K562 (cell line): ENCODE data around the gene NOL4L. TPM values are rescaled to one million over a fixed set of nuclear protein-coding genes. Genes with fewer than 3 reads are reported as not detected.

Source experiments
- ATF1 ChIP-seq, 2 experiments: fragments of 450-650 bp in 1 of 2; IDR thresholded peaks; 2 replicates each; pipeline ENCODE4 v1.6.1; 2016; ENCODE audit warnings: missing compliant biosample characterization in 1 of 2, missing genetic modification characterization in 1 of 2
- BHLHE40 ChIP-seq: IDR thresholded peaks from 2 replicates; pipeline ENCODE4 v1.6.1; 2011; ENCODE audit warnings: low read length, improper control_type of control experiment
- GABPB1 ChIP-seq: sonication (generic); formaldehyde crosslinking; IDR thresholded peaks from 2 replicates; pipeline ENCODE4 v1.8.0; 2022; ENCODE audit warnings: mild to moderate bottlenecking, missing genetic modification reagents
- HNRNPH1 ChIP-seq: fragments of 200-400 bp; formaldehyde crosslinking; optimal IDR thresholded peaks from 2 replicates; pipeline ENCODE3; 2017; ENCODE audit warnings: low read depth, mild to moderate bottlenecking, low read length, moderate library complexity
- JUN ChIP-seq, 2 experiments: sonication (generic) in 1 of 2; formaldehyde crosslinking in 1 of 2; IDR thresholded peaks; 2 replicates each; pipeline versions ENCODE4 v1.6.1 to v1.8.0; 2012 to 2022; ENCODE audit warnings: borderline replicate concordance in 2 of 2, mild to moderate bottlenecking in 2 of 2, improper control_type of control experiment in 1 of 2, low read depth in 1 of 2, low read length in 1 of 2, missing genetic modification reagents in 1 of 2
- KLF10 ChIP-seq: fragments of 250-450 bp; sonication (Bioruptor Pico); IDR thresholded peaks from 2 replicates; pipeline ENCODE4 v1.6.1; 2021; ENCODE audit warnings: matching md5 sums
- NCOA2 ChIP-seq, 2 experiments: fragments of 450-650 bp; IDR thresholded peaks; 2 replicates each; pipeline ENCODE4 v1.6.1; 2018; ENCODE audit warnings: mild to moderate bottlenecking in 2 of 2, moderate library complexity in 1 of 2; ENCODE audit not compliant: partially characterized antibody in 2 of 2
- SMAD1 ChIP-seq: fragments of 150-350 bp; IDR thresholded peaks from 2 replicates; pipeline ENCODE4 v1.6.1; 2014; ENCODE audit warnings: low read length, low read depth; ENCODE audit not compliant: partially characterized antibody
- SNRNP70 ChIP-seq: fragments of 200-400 bp; formaldehyde crosslinking; optimal IDR thresholded peaks from 2 replicates; pipeline ENCODE3; 2017; ENCODE audit warnings: low read depth, low read length
- TBL1XR1 ChIP-seq, 2 experiments: IDR thresholded peaks; 2 replicates each; pipeline ENCODE4 v1.6.1; 2012; ENCODE audit warnings: improper control_type of control experiment in 2 of 2, low read length in 2 of 2, mild to moderate bottlenecking in 1 of 2
- ZSCAN32 ChIP-seq: fragments of 450-650 bp; formaldehyde crosslinking; IDR thresholded peaks from 2 replicates; pipeline ENCODE4 v1.4.0; 2020; ENCODE audit warnings: mild to moderate bottlenecking, moderate library complexity
- polyA plus RNA-seq, 8 experiments: library from polyadenylated mRNA; depleted of rRNA in 4 of 8; stranded (reverse) in 5 of 8; unstranded in 3 of 8; fragments of >200 nt; fragmentation: Nextera tagmentation in 2 of 8; fragmentation: Illumina TruSeq in 1 of 8; extraction: Ambion mirVana in 2 of 8; extraction: Trizol in 1 of 8; gene quantifications; 2 replicates each; pipeline versions ENCODE4 v1.2.1 to v1.2.3, GENCODE V29; 2011 to 2014; ENCODE audit warnings: inconsistent platforms in 1 of 8, missing spikeins in 1 of 8
- total RNA-seq, 7 experiments: library from RNA; depleted of rRNA in 6 of 7; stranded (reverse); fragments of >200 nt in 6 of 7; fragmentation: Illumina TruSeq in 2 of 7; extraction: Trizol in 2 of 7; gene quantifications; 2 replicates each; pipeline versions ENCODE4 v1.2.1 to v1.2.3, GENCODE V29; 2011 to 2021; ENCODE audit warnings: low replicate concordance in 1 of 7
- TF ChIP-seq, protein P1 (sequence below): fragments of 250-450 bp; sonication (Bioruptor Pico); IDR thresholded peaks from 2 replicates; pipeline ENCODE4 v1.5.1; 2021; ENCODE audit warnings: mild to moderate bottlenecking
- TF ChIP-seq, protein P2 (sequence below): fragments of 450-650 bp; IDR thresholded peaks from 2 replicates; pipeline ENCODE4 v1.6.1; 2016; ENCODE audit warnings: mild to moderate bottlenecking, moderate library complexity

The NOL4L gene
- total and polyA plus RNA-seq, 9 of the 15 experiments (the other 6 are each of a cell fraction or from before 2014, with no cell fraction given), result 5.1 to 36.2 (median 13.6) TPM

DNA sequence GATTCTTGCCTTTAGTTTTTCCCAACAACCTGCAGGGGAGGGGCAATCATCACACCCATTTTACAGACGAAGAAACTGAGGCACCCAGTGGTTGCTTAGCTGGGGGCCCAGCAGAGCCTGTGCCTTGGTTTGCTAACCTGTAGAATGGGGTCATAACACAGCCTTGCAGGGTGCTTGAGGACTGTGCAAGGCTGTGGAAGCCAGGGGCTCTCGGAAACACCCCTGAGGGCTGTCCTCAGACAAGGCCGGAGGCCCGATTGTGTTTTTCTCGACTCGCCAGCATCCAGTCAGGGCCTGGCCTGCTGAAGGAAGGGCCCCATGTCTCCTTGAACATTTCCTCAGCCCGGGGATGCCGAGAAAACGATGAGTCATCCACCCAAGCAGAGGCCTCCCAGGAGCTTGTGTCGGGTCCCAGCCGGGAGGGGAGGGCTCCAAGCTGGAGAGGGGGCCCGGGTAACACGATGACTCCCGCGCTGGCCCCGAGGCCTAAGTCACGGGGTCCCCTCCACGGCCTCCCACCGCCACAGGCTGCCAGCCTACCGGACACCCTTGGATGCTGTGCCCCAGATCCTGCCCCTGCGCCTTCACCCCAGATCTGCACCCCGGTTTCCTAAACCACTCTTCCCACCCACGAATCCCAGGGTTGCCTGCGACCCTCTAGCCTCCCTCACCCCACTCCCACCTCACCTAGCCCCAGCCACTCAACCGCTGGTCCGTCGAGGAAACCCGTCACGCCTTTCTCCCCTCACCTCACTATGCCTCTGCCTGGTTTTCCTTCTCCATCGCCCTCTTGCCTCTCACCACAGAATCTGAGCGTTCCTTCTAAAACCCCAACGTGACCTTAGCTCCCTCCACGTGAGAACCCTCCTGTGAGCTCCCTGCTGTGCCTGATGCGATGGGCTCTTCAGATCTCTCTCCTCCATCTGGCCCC is 10.6 kb downstream of the NOL4L start (continued):
- TF ChIP-seq GABPB1 (CRISPR knock-in tag) (peak; percentile 45), TBL1XR1 (IDR thresholded peaks at IDR 0.05; ENCODE audit: low read length in 2 of 2) (peak in 1 of 2 experiments; percentile 21; a peak in 1 of 4 replicates), NCOA2 (IDR thresholded peaks at IDR 0.05; ENCODE audit: partially characterized antibody in 2 of 2) (no peak), BHLHE40 (peak; percentile 89), KLF10 (no peak), ATF1 (CRISPR knock-in tag; IDR thresholded peaks at IDR 0.05) (no peak), ATF1 (tag; IDR thresholded peaks at IDR 0.05) (0 out of 2 replicates have a peak, but pooled peaks have one; percentile 24), SNRNP70 (no peak), SMAD1 (peak; percentile 19), HNRNPH1 (no peak), JUN (IDR thresholded peaks at IDR 0.05; ENCODE audit: borderline replicate concordance, low read depth, low read length) (peak; percentile 79), JUN (CRISPR knock-in tag; IDR thresholded peaks at IDR 0.05; ENCODE audit: borderline replicate concordance) (no peak), ZSCAN32 (CRISPR knock-in tag) (peak; percentile 9; the same call in 1 of the 2 replicates)
- TF ChIP-seq, protein P1, sequence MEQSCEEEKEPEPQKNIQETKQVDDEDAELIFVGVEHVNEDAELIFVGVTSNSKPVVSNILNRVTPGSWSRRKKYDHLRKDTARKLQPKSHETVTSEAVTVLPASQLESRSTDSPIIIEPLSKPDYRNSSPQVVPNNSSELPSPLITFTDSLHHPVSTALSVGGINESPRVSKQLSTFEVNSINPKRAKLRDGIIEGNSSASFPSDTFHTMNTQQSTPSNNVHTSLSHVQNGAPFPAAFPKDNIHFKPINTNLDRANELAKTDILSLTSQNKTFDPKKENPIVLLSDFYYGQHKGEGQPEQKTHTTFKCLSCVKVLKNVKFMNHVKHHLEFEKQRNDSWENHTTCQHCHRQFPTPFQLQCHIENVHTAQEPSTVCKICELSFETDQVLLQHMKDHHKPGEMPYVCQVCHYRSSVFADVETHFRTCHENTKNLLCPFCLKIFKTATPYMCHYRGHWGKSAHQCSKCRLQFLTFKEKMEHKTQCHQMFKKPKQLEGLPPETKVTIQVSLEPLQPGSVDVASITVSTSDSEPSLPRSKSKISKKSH (CRISPR knock-in tag), result no peak
- TF ChIP-seq, protein P2, sequence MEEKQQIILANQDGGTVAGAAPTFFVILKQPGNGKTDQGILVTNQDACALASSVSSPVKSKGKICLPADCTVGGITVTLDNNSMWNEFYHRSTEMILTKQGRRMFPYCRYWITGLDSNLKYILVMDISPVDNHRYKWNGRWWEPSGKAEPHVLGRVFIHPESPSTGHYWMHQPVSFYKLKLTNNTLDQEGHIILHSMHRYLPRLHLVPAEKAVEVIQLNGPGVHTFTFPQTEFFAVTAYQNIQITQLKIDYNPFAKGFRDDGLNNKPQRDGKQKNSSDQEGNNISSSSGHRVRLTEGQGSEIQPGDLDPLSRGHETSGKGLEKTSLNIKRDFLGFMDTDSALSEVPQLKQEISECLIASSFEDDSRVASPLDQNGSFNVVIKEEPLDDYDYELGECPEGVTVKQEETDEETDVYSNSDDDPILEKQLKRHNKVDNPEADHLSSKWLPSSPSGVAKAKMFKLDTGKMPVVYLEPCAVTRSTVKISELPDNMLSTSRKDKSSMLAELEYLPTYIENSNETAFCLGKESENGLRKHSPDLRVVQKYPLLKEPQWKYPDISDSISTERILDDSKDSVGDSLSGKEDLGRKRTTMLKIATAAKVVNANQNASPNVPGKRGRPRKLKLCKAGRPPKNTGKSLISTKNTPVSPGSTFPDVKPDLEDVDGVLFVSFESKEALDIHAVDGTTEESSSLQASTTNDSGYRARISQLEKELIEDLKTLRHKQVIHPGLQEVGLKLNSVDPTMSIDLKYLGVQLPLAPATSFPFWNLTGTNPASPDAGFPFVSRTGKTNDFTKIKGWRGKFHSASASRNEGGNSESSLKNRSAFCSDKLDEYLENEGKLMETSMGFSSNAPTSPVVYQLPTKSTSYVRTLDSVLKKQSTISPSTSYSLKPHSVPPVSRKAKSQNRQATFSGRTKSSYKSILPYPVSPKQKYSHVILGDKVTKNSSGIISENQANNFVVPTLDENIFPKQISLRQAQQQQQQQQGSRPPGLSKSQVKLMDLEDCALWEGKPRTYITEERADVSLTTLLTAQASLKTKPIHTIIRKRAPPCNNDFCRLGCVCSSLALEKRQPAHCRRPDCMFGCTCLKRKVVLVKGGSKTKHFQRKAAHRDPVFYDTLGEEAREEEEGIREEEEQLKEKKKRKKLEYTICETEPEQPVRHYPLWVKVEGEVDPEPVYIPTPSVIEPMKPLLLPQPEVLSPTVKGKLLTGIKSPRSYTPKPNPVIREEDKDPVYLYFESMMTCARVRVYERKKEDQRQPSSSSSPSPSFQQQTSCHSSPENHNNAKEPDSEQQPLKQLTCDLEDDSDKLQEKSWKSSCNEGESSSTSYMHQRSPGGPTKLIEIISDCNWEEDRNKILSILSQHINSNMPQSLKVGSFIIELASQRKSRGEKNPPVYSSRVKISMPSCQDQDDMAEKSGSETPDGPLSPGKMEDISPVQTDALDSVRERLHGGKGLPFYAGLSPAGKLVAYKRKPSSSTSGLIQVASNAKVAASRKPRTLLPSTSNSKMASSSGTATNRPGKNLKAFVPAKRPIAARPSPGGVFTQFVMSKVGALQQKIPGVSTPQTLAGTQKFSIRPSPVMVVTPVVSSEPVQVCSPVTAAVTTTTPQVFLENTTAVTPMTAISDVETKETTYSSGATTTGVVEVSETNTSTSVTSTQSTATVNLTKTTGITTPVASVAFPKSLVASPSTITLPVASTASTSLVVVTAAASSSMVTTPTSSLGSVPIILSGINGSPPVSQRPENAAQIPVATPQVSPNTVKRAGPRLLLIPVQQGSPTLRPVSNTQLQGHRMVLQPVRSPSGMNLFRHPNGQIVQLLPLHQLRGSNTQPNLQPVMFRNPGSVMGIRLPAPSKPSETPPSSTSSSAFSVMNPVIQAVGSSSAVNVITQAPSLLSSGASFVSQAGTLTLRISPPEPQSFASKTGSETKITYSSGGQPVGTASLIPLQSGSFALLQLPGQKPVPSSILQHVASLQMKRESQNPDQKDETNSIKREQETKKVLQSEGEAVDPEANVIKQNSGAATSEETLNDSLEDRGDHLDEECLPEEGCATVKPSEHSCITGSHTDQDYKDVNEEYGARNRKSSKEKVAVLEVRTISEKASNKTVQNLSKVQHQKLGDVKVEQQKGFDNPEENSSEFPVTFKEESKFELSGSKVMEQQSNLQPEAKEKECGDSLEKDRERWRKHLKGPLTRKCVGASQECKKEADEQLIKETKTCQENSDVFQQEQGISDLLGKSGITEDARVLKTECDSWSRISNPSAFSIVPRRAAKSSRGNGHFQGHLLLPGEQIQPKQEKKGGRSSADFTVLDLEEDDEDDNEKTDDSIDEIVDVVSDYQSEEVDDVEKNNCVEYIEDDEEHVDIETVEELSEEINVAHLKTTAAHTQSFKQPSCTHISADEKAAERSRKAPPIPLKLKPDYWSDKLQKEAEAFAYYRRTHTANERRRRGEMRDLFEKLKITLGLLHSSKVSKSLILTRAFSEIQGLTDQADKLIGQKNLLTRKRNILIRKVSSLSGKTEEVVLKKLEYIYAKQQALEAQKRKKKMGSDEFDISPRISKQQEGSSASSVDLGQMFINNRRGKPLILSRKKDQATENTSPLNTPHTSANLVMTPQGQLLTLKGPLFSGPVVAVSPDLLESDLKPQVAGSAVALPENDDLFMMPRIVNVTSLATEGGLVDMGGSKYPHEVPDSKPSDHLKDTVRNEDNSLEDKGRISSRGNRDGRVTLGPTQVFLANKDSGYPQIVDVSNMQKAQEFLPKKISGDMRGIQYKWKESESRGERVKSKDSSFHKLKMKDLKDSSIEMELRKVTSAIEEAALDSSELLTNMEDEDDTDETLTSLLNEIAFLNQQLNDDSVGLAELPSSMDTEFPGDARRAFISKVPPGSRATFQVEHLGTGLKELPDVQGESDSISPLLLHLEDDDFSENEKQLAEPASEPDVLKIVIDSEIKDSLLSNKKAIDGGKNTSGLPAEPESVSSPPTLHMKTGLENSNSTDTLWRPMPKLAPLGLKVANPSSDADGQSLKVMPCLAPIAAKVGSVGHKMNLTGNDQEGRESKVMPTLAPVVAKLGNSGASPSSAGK, result peak; percentile 55; the same call in 1 of the 2 replicates
